GM12864 (cell line): ENCODE measurements around the gene KLK2.

Source experiments
- DNase-seq: peaks from one replicate; pipeline ENCODE4 v3.0.0-alpha.2; 2011; ENCODE audit warnings: low read depth
- H3K4me3 ChIP-seq: 2 replicates; pipeline ENCODE4 v1.5.1; 2011; ENCODE audit warnings: mild to moderate bottlenecking, low read depth, low read length, control low read depth
- TF ChIP-seq, protein P1 (sequence below): IDR thresholded peaks from 2 replicates; pipeline ENCODE4 v1.5.1; 2011; ENCODE audit warnings: low read depth, mild to moderate bottlenecking, moderate library complexity, low read length, control low read depth, inconsistent platforms; ENCODE audit errors: missing control alignments

Gene KLK2

DNA sequence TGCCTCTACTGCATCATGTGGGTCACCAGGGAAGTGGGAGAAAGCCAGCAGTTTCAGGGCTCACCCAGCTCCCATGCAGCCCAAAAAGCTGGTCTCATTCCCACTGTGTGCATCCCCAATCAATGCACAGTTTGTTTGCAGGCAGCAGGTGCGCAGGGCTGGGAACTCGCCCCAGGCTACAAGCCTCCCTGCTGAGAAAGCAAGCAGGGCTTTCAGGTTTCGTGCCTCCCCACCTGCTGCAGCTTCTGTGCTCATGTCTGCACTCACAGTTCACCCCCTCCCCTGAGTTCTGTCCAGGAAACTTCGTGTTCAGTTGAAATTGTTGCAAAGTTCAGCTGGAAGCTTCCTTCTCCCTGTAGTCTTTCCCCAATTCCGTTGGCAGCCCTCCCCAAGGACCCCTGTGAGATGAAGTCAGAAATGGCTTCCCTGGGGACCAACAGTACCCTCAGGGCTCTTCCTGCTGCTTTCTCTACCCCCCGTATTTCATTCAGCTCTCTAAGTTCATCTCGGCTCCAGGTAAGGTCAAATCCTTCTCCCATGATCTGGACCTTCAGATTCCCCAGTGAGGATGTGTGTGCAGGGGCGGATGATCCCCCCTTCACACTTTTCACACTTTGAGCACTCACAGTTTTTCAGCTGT lies 28.8 kb upstream of the KLK2 start:
- DNase-seq = no peak
- TF ChIP-seq, protein P1, sequence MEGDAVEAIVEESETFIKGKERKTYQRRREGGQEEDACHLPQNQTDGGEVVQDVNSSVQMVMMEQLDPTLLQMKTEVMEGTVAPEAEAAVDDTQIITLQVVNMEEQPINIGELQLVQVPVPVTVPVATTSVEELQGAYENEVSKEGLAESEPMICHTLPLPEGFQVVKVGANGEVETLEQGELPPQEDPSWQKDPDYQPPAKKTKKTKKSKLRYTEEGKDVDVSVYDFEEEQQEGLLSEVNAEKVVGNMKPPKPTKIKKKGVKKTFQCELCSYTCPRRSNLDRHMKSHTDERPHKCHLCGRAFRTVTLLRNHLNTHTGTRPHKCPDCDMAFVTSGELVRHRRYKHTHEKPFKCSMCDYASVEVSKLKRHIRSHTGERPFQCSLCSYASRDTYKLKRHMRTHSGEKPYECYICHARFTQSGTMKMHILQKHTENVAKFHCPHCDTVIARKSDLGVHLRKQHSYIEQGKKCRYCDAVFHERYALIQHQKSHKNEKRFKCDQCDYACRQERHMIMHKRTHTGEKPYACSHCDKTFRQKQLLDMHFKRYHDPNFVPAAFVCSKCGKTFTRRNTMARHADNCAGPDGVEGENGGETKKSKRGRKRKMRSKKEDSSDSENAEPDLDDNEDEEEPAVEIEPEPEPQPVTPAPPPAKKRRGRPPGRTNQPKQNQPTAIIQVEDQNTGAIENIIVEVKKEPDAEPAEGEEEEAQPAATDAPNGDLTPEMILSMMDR = no peak
- H3K4me3 ChIP-seq = no peak overlapping the region

DNA sequence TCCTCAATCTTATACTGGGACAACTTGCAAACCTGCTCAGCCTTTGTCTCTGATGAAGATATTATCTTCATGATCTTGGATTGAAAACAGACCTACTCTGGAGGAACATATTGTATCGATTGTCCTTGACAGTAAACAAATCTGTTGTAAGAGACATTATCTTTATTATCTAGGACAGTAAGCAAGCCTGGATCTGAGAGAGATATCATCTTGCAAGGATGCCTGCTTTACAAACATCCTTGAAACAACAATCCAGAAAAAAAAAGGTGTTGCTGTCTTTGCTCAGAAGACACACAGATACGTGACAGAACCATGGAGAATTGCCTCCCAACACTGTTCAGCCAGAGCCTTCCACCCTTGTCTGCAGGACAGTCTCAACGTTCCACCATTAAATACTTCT lies 22.5 kb upstream of the KLK2 start:
- no peak overlapping the region for H3K4me3 ChIP-seq
- TF ChIP-seq, protein P1 = no peak
- no peak for DNase-seq

DNA sequence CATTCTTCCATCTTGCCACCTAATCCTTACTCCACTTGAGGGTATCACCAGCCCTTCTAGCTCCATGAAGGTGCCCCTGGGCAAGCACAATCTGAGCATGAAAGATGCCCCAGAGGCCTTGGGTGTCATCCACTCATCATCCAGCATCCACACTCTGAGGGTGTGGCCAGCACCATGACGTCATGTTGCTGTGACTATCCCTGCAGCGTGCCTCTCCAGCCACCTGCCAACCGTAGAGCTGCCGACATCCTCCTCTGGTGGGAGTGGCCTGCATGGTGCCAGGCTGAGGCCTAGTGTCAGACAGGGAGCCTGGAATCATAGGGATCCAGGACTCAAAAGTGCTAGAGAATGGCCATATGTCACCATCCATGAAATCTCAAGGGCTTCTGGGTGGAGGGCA lies 21.6 kb upstream of the KLK2 start:
- TF ChIP-seq, protein P1 = no peak
- H3K4me3 ChIP-seq = no peak overlapping the region
- DNase-seq = no peak

DNA sequence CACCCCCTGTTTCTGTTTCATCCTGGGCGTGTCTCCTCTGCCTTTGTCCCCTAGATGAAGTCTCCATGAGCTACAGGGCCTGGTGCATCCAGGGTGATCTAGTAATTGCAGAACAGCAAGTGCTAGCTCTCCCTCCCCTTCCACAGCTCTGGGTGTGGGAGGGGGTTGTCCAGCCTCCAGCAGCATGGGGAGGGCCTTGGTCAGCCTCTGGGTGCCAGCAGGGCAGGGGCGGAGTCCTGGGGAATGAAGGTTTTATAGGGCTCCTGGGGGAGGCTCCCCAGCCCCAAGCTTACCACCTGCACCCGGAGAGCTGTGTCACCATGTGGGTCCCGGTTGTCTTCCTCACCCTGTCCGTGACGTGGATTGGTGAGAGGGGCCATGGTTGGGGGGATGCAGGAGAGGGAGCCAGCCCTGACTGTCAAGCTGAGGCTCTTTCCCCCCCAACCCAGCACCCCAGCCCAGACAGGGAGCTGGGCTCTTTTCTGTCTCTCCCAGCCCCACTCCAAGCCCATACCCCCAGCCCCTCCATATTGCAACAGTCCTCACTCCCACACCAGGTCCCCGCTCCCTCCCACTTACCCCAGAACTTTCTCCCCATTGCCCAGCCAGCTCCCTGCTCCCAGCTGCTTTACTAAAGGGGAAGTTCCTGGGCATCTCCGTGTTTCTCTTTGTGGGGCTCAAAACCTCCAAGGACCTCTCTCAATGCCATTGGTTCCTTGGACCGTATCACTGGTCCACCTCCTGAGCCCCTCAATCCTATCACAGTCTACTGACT lies 18.4 kb upstream of the KLK2 start, which contains the start of gene KLK3:
KLK3 (plus strand) TSS at position 280 of the 775 bp plus-strand sequence; CDS start at position 321, 41 bp downstream.
- TF ChIP-seq, protein P1 = no peak
- no peak for DNase-seq
- H3K4me3 ChIP-seq = no peak within 1 kb of the TSS

DNA sequence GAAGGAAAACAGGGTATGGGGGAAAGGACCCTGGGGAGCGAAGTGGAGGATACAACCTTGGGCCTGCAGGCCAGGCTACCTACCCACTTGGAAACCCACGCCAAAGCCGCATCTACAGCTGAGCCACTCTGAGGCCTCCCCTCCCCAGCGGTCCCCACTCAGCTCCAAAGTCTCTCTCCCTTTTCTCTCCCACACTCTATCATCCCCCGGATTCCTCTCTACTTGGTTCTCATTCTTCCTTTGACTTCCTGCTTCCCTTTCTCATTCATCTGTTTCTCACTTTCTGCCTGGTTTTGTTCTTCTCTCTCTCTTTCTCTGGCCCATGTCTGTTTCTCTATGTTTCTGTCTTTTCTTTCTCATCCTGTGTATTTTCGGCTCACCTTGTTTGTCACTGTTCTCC lies 15.9 kb upstream of the KLK2 start:
- TF ChIP-seq, protein P1 = no peak
- DNase-seq = no peak
- H3K4me3 ChIP-seq = no peak overlapping the region

DNA sequence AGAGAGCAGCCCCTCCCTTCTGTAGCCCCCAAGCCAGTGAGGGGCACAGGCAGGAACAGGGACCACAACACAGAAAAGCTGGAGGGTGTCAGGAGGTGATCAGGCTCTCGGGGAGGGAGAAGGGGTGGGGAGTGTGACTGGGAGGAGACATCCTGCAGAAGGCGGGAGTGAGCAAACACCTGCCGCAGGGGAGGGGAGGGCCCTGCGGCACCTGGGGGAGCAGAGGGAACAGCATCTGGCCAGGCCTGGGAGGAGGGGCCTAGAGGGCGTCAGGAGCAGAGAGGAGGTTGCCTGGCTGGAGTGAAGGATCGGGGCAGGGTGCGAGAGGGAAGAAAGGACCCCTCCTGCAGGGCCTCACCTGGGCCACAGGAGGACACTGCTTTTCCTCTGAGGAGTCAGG lies 14.4 kb upstream of the KLK2 start:
- TF ChIP-seq, protein P1 = no peak
- H3K4me3 ChIP-seq = no peak overlapping the region
- DNase-seq = no peak
